Testis (tissue), 3 donors: Measurements from ENCODE around the gene SMR3A. TPM values are rescaled to one million over a fixed set of nuclear protein-coding genes. Genes with fewer than 3 reads are reported as not detected.

Experiments used
- DNase-seq: peaks from one replicate; pipeline ENCODE4 v3.0.0-alpha.2; 2019
- H3K27ac ChIP-seq, 2 donors: fragments of 200-600 bp; sonication (generic); one replicate each; pipeline ENCODE4 v1.5.1; 2019
- H3K27me3 ChIP-seq: fragments of 200-600 bp; sonication (generic); one replicate; pipeline ENCODE4 v1.5.1; 2019
- H3K36me3 ChIP-seq: fragments of 200-600 bp; sonication (generic); one replicate; pipeline ENCODE4 v1.5.1; 2017; ENCODE audit warnings: low read depth; ENCODE audit errors: missing control alignments
- H3K4me1 ChIP-seq: fragments of 200-600 bp; sonication (generic); one replicate; pipeline ENCODE4 v1.5.1; 2019
- H3K4me3 ChIP-seq, 2 donors: fragments of 200-600 bp; sonication (generic); one replicate each; pipeline ENCODE4 v1.5.1; 2017 to 2019
- H3K9me3 ChIP-seq: fragments of 200-600 bp; sonication (generic); one replicate; pipeline ENCODE4 v1.5.1; 2017
- POLR2A ChIP-seq: fragments of 450-650 bp; IDR thresholded peaks from one replicate; pipeline ENCODE4 v1.6.1; 2017; ENCODE audit warnings: antibody characterized with exemption, mild to moderate bottlenecking, moderate library complexity
- WGBS, 2 donors: methylation state at CpG; one replicate each; pipeline ENCODE4 v1.1.5; 2018; 5-methylcytosine and 5-hydroxymethylcytosine counted together
- intact Hi-C: fragments of 100-400 bp; cut with DNase I; formaldehyde crosslinking; loops from one replicate; pipeline ENCODE4 v1.15.1; 2023; ENCODE audit warnings: low total_unique reads
- polyA plus RNA-seq: library from polyadenylated mRNA; stranded (reverse); fragments of 350-450 nt; fragmentation: Illumina TruSeq; extraction: RNeasy Lipid Tissue Mini Kit (QIAGEN cat#74804); gene quantifications from one replicate; pipeline ENCODE4 v1.2.3, GENCODE V29; 2014; ENCODE audit warnings: low read depth, low replicate concordance; ENCODE audit not compliant: insufficient read depth
- total RNA-seq, 2 donors: library from RNA; depleted of rRNA; stranded (reverse); fragments of >200 nt; gene quantifications; one replicate each; pipeline ENCODE4 v1.2.3, GENCODE V29; 2016
- TF ChIP-seq, protein P1 (sequence below), 3 experiments: fragments of 450-650 bp in 2 of 3; fragments of 200-600 bp in 1 of 3; sonication (generic) in 1 of 3; IDR thresholded peaks; one replicate each; pipeline ENCODE4 v1.5.1; 2016 to 2019; ENCODE audit warnings: antibody characterized with exemption in 3 of 3, mild to moderate bottlenecking in 2 of 3, moderate library complexity in 1 of 3

SMR3A gene
- total and polyA plus RNA-seq, 3 donors from 2014 or later = 0.95 TPM; not detected in 2

- Histone ChIP-seq H3K36me3 (no peaks in the 10 kb centered on the region), H3K4me1 (no peaks in the 10 kb centered on the region), H3K4me3 (no peak overlapping the region), H3K27ac (no peak overlapping the region), H3K27me3 (no peaks in the 10 kb centered on the region), H3K9me3 (no peaks in the 10 kb centered on the region)
- WGBS, 2 donors = 39 to 49% methylated on average over 2 of the region's 2 CpGs
- intact Hi-C loops = no loop called here
- no peak for DNase-seq
- TF ChIP-seq POLR2A = no peak
- TF ChIP-seq, protein P1, sequence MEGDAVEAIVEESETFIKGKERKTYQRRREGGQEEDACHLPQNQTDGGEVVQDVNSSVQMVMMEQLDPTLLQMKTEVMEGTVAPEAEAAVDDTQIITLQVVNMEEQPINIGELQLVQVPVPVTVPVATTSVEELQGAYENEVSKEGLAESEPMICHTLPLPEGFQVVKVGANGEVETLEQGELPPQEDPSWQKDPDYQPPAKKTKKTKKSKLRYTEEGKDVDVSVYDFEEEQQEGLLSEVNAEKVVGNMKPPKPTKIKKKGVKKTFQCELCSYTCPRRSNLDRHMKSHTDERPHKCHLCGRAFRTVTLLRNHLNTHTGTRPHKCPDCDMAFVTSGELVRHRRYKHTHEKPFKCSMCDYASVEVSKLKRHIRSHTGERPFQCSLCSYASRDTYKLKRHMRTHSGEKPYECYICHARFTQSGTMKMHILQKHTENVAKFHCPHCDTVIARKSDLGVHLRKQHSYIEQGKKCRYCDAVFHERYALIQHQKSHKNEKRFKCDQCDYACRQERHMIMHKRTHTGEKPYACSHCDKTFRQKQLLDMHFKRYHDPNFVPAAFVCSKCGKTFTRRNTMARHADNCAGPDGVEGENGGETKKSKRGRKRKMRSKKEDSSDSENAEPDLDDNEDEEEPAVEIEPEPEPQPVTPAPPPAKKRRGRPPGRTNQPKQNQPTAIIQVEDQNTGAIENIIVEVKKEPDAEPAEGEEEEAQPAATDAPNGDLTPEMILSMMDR (IDR thresholded peaks at IDR 0.05) = no peak
These were observed 4.9 kb downstream of the SMR3A start for GRCh38 chr4:70365479-70365878.

- Histone ChIP-seq H3K27me3 (no peaks in the 10 kb centered on the region), H3K27ac (no peak overlapping the region), H3K4me1 (no peaks in the 10 kb centered on the region), H3K4me3 (no peak overlapping the region), H3K36me3 (no peaks in the 10 kb centered on the region), H3K9me3 (no peaks in the 10 kb centered on the region)
- DNase-seq = no peak
- intact Hi-C loops = no loop called here
- WGBS, 2 donors = 94 to 95% methylated on average over 1 of the region's 1 CpG
- TF ChIP-seq POLR2A = no peak
- TF ChIP-seq, protein P1 (IDR thresholded peaks at IDR 0.05) = no peak
These were observed 7.3 kb downstream of the SMR3A start for GRCh38 chr4:70367813-70368212.

DNA sequence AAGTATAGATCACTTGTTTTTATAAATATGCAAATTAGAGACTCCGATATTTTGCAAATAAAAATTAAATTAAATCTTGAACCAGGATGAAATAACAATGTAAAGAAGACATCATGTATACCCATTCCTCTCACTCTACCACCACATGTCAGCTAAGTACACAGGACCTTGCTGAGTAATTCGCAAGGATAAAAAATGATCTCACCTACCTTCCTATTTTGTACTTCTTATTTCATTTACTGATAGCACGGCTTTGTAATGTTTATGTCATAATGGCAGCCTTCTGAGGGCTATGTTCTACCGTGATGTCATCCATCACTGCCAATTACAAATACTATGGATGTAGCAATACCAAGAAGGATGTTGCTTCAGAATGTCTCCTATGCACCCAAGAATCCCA, 11.4 kb downstream of the SMR3A start:
- Histone ChIP-seq H3K36me3 (no peaks in the 10 kb centered on the region), H3K4me1 (no peaks in the 10 kb centered on the region), H3K9me3 (no peaks in the 10 kb centered on the region), H3K4me3 (no peak overlapping the region), H3K27ac (no peak overlapping the region), H3K27me3 (no peaks in the 10 kb centered on the region)
- no peak for TF ChIP-seq POLR2A
- TF ChIP-seq, protein P1 (IDR thresholded peaks at IDR 0.05) = no peak
- DNase-seq = no peak
- intact Hi-C loops = no loop called here
- 73 to 85% methylated on average over 4 of the region's 4 CpGs for WGBS, 2 donors

DNA sequence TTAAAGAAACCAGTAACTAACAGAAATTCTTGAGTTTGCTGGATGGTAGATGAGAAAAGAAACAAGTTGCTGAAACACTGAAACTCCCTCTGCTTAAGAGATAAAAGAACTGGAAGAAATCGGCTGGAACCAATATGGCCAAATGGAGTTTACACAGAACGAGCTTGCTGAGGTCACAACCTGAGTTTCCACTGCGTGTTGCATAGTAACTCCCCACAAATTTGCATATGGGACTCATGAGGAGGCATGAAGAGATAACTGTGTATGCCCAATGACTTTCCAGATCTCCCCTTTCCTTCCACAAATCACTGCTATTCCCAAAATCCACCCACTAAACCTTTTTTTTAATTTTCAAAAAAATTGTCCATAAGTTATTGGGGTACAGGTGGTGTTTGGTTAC, 12.2 kb downstream of the SMR3A start:
- WGBS, 2 donors = 32 to 45% methylated on average over 3 of the region's 3 CpGs
- no peak for DNase-seq
- intact Hi-C loops = no loop called here

GRCh38 chr4:70380578-70380977, 20.0 kb downstream of the SMR3A start:
- DNase-seq = no peak
- 89 to 91% methylated on average over 3 of the region's 3 CpGs for whole genome bisulfite sequencing, 2 donors
- Histone ChIP-seq H3K27me3 (no peaks in the 10 kb centered on the region), H3K27ac (no peak overlapping the region), H3K9me3 (no peaks in the 10 kb centered on the region), H3K4me1 (no peaks in the 10 kb centered on the region), H3K4me3 (no peak overlapping the region), H3K36me3 (no peaks in the 10 kb centered on the region)
- no peak for TF ChIP-seq POLR2A
- TF ChIP-seq, protein P1 (IDR thresholded peaks at IDR 0.05) = no peak
- intact Hi-C loops = no loop called here

More for the DNA sequence above, 12.2 kb downstream of the SMR3A start:
- Histone ChIP-seq H3K4me1 (no peaks in the 10 kb centered on the region), H3K4me3 (peak overlapping the region in 1 of 2 donors; percentile 5), H3K27ac (no peak overlapping the region), H3K9me3 (no peaks in the 10 kb centered on the region), H3K27me3 (no peaks in the 10 kb centered on the region), H3K36me3 (no peaks in the 10 kb centered on the region)
- TF ChIP-seq, protein P1 (IDR thresholded peaks at IDR 0.05) = no peak
- TF ChIP-seq POLR2A = no peak
